WI38 (cell line): ENCODE measurements around the gene PSMB11.

Experiments used
- H3K4me3 ChIP-seq: 2 replicates; pipeline ENCODE4 v1.5.1; 2011; ENCODE audit warnings: low read depth, mild to moderate bottlenecking, control low read depth, low read length
- TF ChIP-seq, protein P1 (sequence below): IDR thresholded peaks from 2 replicates; pipeline ENCODE4 v1.5.1; 2012; ENCODE audit warnings: low read depth, mild to moderate bottlenecking, control low read depth, low read length

Gene PSMB11

GRCh38 chr14:23057757-23058653 is 16.0 kb downstream of the PSMB11 start:
- peak overlapping the region; percentile 63 for H3K4me3 ChIP-seq
- TF ChIP-seq, protein P1, sequence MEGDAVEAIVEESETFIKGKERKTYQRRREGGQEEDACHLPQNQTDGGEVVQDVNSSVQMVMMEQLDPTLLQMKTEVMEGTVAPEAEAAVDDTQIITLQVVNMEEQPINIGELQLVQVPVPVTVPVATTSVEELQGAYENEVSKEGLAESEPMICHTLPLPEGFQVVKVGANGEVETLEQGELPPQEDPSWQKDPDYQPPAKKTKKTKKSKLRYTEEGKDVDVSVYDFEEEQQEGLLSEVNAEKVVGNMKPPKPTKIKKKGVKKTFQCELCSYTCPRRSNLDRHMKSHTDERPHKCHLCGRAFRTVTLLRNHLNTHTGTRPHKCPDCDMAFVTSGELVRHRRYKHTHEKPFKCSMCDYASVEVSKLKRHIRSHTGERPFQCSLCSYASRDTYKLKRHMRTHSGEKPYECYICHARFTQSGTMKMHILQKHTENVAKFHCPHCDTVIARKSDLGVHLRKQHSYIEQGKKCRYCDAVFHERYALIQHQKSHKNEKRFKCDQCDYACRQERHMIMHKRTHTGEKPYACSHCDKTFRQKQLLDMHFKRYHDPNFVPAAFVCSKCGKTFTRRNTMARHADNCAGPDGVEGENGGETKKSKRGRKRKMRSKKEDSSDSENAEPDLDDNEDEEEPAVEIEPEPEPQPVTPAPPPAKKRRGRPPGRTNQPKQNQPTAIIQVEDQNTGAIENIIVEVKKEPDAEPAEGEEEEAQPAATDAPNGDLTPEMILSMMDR = peak; percentile 88

- H3K4me3 ChIP-seq = no peak overlapping the region
Measured at GRCh38 chr14:23058654-23059504, 16.9 kb downstream of the PSMB11 start.

GRCh38 chr14:23060536-23061260 is 18.7 kb downstream of the PSMB11 start:
- TF ChIP-seq, protein P1 = no peak
- H3K4me3 ChIP-seq = no peak overlapping the region

More at GRCh38 chr14:23058654-23059504, 16.9 kb downstream of the PSMB11 start:
- TF ChIP-seq, protein P1 = no peak

DNA sequence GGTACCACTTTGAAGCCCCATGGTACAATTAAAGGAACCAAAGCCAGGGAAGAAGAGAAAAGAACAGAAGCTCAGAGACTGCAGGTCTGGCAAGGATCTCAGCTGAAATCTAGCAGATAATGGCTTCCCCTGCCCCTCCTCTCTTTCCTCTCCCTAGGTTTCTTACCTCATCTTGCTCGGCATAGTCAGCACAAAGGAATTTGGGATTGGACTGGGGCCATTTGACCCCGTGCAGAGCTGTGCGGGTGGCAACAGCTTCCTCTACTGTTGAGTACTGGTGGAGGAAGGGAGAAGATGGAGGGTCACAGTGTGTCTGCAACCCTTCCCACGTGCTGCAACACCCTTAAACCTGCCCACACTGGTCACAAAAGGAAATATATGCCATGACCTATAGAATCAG is 20.0 kb downstream of the PSMB11 start:
- TF ChIP-seq, protein P1 = no peak
- H3K4me3 ChIP-seq = no peak overlapping the region

GRCh38 chr14:23063601-23064000 is 21.6 kb downstream of the PSMB11 start:
- TF ChIP-seq, protein P1 = no peak
- H3K4me3 ChIP-seq = no peak overlapping the region

GRCh38 chr14:23066368-23066767 is 24.4 kb downstream of the PSMB11 start:
- TF ChIP-seq, protein P1 = no peak
- H3K4me3 ChIP-seq = no peak overlapping the region
